ENCODE measurements around the gene GPSM1.

GPSM1 gene

DNA sequence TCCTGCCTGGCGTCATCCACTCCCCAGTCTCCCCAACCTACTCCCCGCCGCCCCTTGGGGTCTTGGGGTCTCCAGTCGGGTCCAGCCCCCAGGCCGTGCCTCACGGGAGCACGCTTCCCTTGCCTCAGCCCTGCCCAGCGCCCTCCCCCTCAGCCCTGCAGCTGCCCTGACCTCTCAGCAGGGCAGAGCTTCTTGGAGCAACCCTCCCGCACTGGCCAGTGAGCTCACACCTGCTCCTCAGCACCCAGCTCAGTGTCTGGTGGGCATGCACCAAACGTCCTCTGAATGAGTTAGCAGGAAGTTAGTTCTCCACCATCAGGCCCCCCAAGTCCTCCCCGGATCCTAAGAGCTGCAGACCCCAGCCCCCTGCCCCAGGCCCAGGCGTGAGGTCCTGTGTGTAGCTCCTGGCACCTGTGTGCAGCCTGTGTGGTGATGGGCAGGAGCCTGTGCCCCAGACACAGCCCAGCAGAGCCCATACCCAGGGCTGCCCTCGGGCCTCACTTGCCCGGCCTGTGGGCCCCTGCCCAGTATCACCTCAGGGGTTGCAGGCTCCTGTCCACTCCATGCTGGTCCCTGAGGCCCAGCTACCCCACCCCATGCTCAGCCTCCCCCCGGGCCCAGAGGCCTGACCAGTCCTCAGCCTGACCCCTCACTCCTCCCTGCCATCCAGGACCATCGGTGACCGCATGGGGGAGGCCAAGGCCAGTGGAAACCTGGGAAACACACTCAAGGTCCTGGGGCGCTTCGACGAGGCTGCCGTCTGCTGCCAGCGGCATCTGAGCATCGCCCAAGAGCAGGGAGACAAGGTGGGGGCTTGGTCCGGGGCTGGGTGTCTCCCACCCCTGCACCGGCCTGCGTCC is 8.2 kb downstream of the GPSM1 start:
- no peak for FAIRE-seq

GRCh38 chr9:136336156-136336870 is 9.0 kb downstream of the GPSM1 start:
- FAIRE-seq: no peak

- no peak for FAIRE-seq
These were observed 9.5 kb downstream of the GPSM1 start for GRCh38 chr9:136336881-136337280.

- FAIRE-seq: no peak
These were observed 10.4 kb downstream of the GPSM1 start for GRCh38 chr9:136337416-136338395.

GRCh38 chr9:136338511-136338910 is 11.2 kb downstream of the GPSM1 start:
- FAIRE-seq: no peak

DNA sequence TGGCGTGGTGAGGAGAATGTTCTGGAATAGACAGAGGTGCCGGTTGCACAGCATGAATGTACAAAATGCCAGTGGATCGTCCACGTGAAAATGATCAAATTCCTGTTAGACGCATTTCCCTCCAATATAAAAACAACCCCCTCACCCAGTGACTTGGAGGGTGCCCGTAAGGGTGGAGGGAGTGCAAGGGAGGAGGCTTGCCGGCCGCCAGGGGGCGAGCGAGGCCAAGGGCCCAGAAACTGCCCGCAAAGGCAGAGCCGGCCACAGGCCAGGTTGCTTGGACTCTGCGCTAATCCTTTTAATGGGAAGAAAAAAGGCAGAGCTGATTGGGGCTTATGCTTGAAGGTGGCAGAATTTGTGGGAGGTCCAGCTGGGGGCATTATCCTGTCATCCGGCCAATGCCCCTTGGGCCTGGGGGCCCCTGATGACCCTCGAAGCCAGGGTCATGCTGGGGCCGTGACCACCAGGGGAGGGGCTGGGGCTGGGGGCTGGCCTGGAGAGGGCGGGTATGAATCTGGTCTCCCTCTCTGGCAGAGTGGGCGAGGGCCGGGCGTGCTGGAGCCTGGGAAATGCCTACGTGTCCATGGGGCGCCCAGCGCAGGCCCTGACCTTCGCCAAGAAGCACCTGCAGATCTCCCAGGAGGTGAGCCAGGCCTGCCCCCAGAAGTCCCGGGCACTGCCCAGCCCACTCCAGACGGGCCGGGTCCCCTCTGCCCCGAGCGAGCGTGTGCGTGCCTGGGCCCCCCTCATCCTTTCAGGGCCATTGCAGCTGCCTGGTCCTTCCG is 12.0 kb downstream of the GPSM1 start:
- FAIRE-seq: no peak

GRCh38 chr9:136339958-136340310 is 12.6 kb downstream of the GPSM1 start:
- FAIRE-seq: no peak

DNA sequence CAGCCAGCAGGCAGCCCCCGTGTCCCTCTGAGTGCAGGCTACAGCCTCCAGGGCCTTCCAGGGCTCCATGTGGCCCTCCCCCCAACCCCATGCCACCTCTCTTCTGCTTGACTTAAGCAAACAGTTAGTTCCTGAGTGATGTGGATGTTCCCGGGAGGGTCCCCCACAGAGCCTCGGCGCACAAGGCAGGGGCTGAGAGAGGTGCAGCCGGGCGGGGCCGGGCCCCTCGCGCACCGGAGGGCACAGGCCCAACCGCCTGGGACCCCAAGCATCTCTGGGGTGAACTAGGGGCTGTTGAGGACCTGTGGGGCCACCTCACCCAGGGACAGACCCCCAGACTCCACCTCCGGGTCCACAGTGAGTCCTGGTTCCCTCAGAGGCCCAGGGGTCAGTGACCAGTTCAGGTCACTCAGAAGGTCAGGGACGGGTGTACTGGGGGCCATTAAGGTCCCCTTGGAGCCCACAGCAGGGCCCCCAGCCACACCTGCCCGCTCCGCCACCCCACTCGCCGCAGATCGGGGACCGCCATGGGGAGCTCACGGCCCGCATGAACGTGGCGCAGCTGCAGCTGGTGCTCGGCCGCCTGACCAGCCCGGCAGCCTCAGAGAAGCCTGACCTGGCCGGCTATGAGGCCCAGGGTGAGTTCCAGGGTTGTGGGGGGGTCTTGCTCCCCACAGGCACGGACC is 13.2 kb downstream of the GPSM1 start:
- FAIRE-seq: no peak

- no peak for FAIRE-seq
These were observed 13.8 kb downstream of the GPSM1 start for GRCh38 chr9:136341042-136341655.

GRCh38 chr9:136341769-136342168 is 14.4 kb downstream of the GPSM1 start:
- FAIRE-seq: no peak

GRCh38 chr9:136342181-136343120 is 15.1 kb downstream of the GPSM1 start:
- FAIRE-seq: no peak

GRCh38 chr9:136343121-136343883 is 16.0 kb downstream of the GPSM1 start:
- FAIRE-seq: no peak

DNA sequence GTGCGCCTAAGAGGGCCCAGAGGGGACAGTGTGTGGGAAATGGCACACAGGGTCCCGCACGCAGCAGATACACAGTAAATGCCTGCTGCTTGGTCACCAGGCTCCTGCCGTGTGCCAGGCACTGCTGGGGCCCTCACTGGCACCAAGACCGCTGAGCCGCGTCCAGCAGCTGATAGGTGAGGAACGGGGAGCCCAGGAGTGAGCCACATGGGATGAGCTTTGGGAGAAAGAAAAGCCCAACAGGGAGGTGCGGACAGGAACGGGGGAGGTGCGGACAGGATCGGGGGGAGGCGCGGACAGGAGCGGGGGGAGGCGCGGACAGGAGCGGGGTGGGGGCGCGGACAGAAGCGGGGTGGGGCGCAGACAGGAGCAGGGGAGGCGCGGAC is 16.5 kb downstream of the GPSM1 start:
- no peak for FAIRE-seq

- no peak for FAIRE-seq
These were observed 17.4 kb downstream of the GPSM1 start for GRCh38 chr9:136344544-136345280.

DNA sequence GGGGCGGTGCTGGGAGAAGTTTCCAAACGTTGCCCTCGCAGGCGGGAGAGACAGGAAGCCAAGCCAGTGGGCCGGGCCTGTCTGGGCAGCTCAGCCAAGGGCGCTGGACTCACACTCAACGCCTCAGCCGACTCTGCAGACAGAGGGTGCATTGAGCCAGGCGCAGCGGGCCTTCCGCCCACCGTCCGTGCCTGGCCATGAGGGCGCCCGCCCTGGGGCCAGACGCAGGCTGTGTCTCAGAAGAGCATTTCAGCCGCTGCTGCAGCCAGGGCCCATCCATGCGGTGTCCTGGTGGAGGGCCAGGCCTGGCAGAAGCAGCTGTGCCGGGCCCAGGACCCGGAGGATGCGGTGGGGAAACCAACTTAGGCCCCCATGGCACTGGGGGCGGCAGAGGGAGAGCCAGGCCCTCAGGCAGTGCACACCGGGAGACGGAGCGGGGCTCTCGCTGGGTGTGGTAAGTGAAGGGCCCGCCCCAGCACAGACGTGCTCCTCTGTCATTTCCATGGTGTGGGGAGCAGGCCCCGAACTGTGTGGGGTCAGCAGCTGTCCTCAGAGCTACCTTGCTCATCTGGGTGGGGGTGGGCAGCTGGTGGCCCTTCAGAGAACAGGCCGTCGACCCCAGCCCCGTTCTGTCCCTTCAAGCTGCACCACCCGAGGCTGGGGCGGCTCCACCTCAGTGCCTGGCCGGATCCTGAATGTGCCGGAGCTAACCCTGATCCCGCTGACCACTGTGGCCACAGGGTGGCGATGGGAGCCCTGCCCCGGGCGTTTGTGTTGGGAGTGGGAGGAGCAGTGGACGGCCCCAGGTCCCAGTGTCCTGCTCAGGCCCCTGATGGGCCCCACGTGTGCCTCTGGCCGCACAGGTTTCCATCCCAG is 18.2 kb downstream of the GPSM1 start:
- no peak for FAIRE-seq

DNA sequence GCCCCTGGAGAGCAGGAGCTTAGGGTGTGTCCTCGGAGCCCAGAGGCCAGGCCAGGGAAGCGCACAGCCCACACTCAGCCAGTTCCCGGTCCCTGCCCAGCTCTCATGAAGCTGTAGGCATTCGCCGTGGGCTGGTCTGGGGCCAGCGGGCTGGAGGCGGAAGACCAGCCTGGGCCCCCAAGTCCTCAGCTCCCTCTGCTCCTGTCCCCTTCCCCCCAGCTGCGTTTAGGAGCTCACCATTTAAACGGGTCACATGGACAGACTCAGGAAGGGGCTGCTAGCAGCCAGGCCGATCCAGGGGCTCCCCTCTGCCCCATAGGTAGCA is 18.8 kb downstream of the GPSM1 start:
- no peak for FAIRE-seq

DNA sequence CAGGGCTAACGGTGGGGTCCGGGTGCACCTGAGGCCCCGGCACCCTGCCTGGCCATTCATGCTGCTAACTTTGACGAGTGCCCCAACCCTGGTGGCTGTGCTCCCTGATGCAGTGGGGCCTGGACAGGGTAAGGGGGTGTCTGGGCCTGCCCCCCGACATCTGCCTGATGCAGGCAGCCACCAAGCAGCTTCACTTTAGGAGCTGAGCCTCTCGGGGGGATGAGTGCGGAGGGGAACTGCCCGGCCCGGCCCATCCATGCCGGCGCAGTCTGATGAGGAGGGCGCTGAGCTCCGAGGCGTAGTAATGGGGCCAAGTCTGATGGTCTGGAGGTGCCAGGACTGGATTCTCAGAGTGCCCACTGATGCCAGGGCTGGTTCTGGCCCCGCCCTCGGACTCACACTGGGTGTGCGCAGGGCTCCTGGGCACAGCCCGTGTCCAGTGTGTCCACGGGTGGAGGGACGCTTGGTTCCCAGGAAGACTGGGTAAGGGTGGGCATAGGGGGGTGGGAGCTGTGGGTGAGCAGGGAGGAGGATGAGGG is 19.7 kb downstream of the GPSM1 start:
- no peak for FAIRE-seq
